Activated T-helper 9 cell treated with anti-CD3 and anti-CD28 coated beads, Interleukin-2, amount 50 U/mL, for 16 hours (primary cell): ENCODE results near the gene CEP350.
A peak's percentile ranks its signal among the peaks of the same experiment; 100 is the strongest.
"Not testable (repeated sequence)": the region's sequence is repeated elsewhere in the genome, so short reads cannot be mapped to it uniquely, and the experiment has no call there.

Experiments used
- DNase-seq: peaks from one replicate; pipeline ENCODE4 v3.0.0-alpha.2; 2020; ENCODE audit warnings: low read depth

CEP350 gene

GRCh38 chr1:180119837-180120236, 165.2 kb downstream of the CEP350 start:
- no peak for DNase-seq

- DNase-seq, result no peak
These were observed 168.9 kb downstream of the CEP350 start for GRCh38 chr1:180123463-180123936.

GRCh38 chr1:180130651-180131050, 176.0 kb downstream of the CEP350 start:
- DNase-seq, result no peak

GRCh38 chr1:180131510-180131909, 176.9 kb downstream of the CEP350 start:
- DNase-seq, result no peak

GRCh38 chr1:180133193-180133592, 178.6 kb downstream of the CEP350 start:
- DNase-seq, result no peak

- DNase-seq, result not testable (repeated sequence)
These were observed 179.1 kb downstream of the CEP350 start for GRCh38 chr1:180133688-180134087.

- DNase-seq, result no peak
These were observed 180.9 kb downstream of the CEP350 start for GRCh38 chr1:180135535-180135934.

- DNase-seq, result no peak
These were observed 181.8 kb downstream of the CEP350 start for GRCh38 chr1:180136331-180136967.

- DNase-seq, result no peak
These were observed 182.4 kb downstream of the CEP350 start for GRCh38 chr1:180136968-180137356.

- DNase-seq, result no peak
These were observed 183.2 kb downstream of the CEP350 start for GRCh38 chr1:180137776-180138175.

- DNase-seq, result no peak
These were observed 186.8 kb downstream of the CEP350 start for GRCh38 chr1:180141381-180141934.

- no peak for DNase-seq
These were observed 188.7 kb downstream of the CEP350 start for GRCh38 chr1:180143359-180143758.

GRCh38 chr1:180144659-180145357, 190.2 kb downstream of the CEP350 start:
- DNase-seq, result no peak

GRCh38 chr1:180145446-180145845, 190.8 kb downstream of the CEP350 start:
- DNase-seq, result no peak

- no peak for DNase-seq
These were observed 196.4 kb downstream of the CEP350 start for GRCh38 chr1:180150982-180151381.

GRCh38 chr1:180151508-180151907, 196.9 kb downstream of the CEP350 start:
- no peak for DNase-seq

- DNase-seq, result no peak
These were observed 198.0 kb downstream of the CEP350 start for GRCh38 chr1:180152588-180152987.

- no peak for DNase-seq
These were observed 198.4 kb downstream of the CEP350 start for GRCh38 chr1:180153032-180153431.

- DNase-seq, result no peak
These were observed 199.4 kb downstream of the CEP350 start for GRCh38 chr1:180154003-180154324.

- DNase-seq, result peak; percentile 85
These were observed 199.9 kb downstream of the CEP350 start, which contains the start of gene QSOX1 for GRCh38 chr1:180154325-180155181. QSOX1 (plus strand) TSS chr1:180154869; CDS start chr1:180154908, 39 bp downstream.

GRCh38 chr1:180155182-180155682, 200.6 kb downstream of the CEP350 start:
- DNase-seq, result peak; percentile 22

GRCh38 chr1:180156201-180156600, 201.6 kb downstream of the CEP350 start:
- DNase-seq, result no peak
